Liver (tissue), 3 donors: ENCODE measurements around the gene ATF1.

Experiments
- GABPA ChIP-seq, 2 donors: IDR thresholded peaks in 1 of 2; conservative IDR thresholded peaks in 1 of 2; 2 replicates each; pipeline ENCODE4 v1.6.1; 2016; ENCODE audit warnings: antibody characterized with exemption in 2 of 2, mild to moderate bottlenecking in 1 of 2, moderate library complexity in 1 of 2
- SP1 ChIP-seq: IDR thresholded peaks from 2 replicates; pipeline ENCODE4 v1.6.1; 2018; ENCODE audit warnings: antibody characterized with exemption, mild to moderate bottlenecking
- TAF1 ChIP-seq: conservative IDR thresholded peaks from 2 replicates; pipeline ENCODE4 v1.6.1; 2016; ENCODE audit warnings: antibody characterized with exemption, mild to moderate bottlenecking
- TF ChIP-seq, protein P1 (sequence below): fragments of 150-350 bp; IDR thresholded peaks from 2 replicates; pipeline ENCODE4 v1.5.1; 2017; ENCODE audit warnings: improper control_type of control experiment, low read depth, low read length; ENCODE audit not compliant: missing input control
- donor health status: healthy.
- donor health status: healthy.

DNA sequence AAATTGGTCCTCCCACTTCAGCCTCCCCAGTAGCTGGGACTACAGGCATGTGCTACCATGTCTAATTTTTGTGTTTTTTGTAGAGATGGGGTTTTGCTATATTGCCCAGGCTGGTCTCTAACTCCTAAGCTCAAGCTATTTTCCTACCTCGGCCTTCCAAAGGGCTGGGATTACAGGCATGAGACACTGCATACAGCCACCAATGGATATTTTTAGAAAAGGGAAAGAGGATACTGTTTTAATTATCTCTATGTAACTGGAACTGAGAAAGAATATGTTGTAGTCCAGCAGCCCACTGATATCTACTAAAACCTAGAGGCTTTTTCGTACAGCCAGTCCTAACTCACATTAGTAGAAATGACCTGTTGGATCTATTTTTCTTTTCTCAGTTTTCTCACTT is 85.1 kb downstream of the ATF1 start:
- no peak for TF ChIP-seq GABPA (IDR thresholded peaks at IDR 0.05 in 1 of 2, conservative IDR thresholded peaks at IDR 0.05 in 1 of 2)
- TF ChIP-seq TAF1 = no peak
- TF ChIP-seq SP1 = no peak
- TF ChIP-seq, protein P1, sequence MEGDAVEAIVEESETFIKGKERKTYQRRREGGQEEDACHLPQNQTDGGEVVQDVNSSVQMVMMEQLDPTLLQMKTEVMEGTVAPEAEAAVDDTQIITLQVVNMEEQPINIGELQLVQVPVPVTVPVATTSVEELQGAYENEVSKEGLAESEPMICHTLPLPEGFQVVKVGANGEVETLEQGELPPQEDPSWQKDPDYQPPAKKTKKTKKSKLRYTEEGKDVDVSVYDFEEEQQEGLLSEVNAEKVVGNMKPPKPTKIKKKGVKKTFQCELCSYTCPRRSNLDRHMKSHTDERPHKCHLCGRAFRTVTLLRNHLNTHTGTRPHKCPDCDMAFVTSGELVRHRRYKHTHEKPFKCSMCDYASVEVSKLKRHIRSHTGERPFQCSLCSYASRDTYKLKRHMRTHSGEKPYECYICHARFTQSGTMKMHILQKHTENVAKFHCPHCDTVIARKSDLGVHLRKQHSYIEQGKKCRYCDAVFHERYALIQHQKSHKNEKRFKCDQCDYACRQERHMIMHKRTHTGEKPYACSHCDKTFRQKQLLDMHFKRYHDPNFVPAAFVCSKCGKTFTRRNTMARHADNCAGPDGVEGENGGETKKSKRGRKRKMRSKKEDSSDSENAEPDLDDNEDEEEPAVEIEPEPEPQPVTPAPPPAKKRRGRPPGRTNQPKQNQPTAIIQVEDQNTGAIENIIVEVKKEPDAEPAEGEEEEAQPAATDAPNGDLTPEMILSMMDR = no peak
